GM19043 (cell line): ENCODE measurements around the gene PRKCA.
"Not testable (repeated sequence)": the region's sequence is repeated elsewhere in the genome, so short reads cannot be mapped to it uniquely, and the experiment has no call there.

Experiments
- ATAC-seq: cut with Tn5 transposase; IDR thresholded peaks from one replicate; pipeline ENCODE4 v1.9.1; 2021; ENCODE audit warnings: low read depth; ENCODE audit not compliant: unreplicated experiment

Gene PRKCA

DNA sequence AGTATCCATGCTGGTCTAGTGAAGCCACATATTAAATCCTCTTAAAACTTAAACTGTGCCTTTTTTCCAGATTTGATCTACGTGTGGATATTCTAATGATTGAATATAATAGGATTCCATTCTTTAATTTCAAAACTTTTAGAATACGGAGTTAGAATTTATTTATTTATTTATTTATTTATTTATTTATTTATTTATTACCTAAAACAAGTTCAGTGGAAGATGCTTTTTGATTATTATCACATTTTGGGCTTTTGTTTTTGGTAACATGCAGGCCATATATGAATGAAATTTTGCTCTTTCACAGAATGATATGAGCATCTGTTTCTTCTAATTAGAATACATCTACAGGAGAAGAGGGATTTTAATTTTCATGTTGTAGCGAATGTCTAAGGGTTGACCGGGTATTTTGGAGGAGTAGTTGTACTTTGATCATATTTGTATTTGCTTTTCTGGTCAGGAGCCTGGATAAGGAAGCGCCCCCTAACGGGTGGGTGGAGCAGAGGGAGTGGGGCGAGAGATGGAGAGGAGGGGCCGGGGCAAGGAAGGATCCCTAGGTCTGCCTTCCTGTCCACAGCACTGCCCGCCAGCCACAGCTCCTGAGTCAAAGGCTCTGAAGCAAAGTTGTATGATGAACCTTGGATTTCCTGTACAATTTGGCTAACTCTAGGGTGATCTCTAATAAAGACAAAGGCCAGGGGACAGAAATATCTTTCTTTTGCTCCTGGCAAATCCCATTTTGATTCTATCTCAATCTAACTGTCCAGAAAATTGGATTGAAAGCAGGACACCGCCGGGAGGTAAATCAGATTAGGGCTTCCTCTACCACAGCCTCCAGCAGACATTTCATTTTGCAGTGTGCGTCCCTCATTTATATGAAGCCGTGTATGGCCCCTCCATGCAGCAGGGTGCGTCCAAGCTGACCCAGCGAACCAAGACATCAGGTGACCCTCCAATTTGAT is 149.1 kb downstream of the PRKCA start:
- no peak for ATAC-seq

DNA sequence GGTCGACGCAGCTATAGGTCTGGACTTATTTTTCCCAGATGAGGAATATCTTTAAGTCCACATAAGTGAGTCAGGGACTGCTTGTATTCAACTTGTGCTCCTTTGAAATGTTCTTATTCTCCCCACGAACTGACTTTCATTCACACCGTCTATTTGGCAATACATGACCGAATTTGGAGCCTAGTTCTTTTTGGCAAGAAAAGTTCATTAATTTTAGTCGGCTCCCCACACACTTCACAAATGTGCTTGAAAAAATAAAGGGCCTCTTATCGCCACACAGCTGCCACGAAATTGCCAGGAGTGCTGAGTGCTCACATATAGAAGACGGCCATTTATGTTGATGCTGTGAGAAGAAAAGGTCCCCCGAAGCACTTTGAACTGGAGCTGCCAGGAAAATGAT is 152.6 kb downstream of the PRKCA start:
- no peak for ATAC-seq

- not testable (repeated sequence) for ATAC-seq
These were observed 155.1 kb downstream of the PRKCA start for GRCh38 chr17:66457499-66457898.

- ATAC-seq: no peak
These were observed 156.4 kb downstream of the PRKCA start for GRCh38 chr17:66458782-66459181.

- no peak for ATAC-seq
These were observed 157.4 kb downstream of the PRKCA start for GRCh38 chr17:66459811-66460270.

DNA sequence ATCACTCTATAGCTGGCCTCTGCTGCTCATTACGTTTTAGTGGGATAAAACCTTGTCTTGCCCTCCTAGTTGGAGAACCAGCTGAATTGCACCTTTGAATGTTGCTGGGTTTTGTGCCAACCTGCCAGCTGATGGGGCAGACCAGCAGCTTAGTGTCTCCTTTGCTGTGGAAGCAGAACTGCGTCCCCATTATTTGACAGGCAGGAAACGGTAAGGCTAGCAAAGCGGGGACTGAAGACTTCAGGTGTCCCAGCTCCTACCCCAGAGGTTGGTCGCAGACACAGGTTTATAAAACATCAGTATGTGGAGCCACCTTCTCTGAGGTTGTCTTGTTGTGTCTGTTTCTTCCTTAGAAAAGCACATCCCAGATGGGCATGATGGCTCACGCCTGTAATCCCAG is 158.1 kb downstream of the PRKCA start:
- no peak for ATAC-seq

- no peak for ATAC-seq
These were observed 159.1 kb downstream of the PRKCA start for GRCh38 chr17:66461343-66461995.

DNA sequence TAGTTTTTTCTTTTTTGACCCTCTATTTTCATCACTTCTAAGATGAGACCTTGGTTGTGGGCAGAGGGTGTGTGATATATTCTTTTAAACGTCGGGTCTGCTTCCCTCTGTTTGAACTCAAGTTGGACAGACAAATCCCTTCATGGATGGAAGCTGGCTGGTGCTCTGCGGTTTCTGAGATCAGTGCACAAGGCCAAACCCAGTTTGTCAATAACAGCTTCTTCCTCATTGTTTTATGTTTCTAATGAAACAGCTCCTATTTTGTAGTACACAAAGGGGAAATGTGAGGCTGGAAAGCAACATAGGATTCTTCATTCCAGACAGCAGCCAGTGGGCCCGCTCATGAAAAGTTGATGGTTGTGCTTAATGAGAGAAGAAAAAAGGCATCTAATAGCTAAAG is 159.6 kb downstream of the PRKCA start:
- no peak for ATAC-seq

GRCh38 chr17:66464921-66465320 is 162.5 kb downstream of the PRKCA start:
- ATAC-seq: no peak

- ATAC-seq: no peak
These were observed 163.3 kb downstream of the PRKCA start for GRCh38 chr17:66465701-66466100.

DNA sequence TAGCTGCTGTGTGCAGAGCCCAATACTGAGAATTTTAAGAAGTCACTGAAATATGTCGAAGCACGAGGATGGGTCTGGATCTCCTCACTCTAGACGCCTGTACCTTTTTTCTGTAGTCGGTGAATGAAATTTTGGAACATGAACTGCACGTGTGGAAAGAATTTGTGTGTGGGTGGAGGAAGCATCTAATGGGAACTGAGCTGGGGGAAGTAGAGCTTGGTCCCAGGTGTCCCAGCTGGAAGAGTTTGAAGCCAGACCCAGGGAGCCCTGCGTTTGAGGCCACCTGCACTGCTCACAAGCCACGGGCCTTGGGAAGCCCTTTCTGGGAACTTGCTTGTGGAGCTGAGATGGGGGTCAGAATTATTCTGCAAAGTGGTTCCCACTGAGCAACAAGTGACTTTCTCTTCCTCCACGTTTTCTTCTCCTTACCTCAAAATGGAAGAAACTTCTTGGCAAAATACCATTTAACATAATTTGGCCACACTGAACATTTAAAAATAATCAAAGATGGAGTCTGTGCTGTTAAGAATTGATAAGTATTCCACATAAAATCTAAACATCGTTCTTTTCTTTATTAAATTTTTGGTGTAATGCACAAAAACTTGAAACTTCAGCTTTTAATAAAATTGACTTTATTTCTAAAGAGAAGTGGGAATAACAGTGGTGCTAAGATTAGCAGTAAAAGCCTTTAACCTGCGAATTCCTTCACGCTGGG is 163.8 kb downstream of the PRKCA start:
- ATAC-seq: no peak

DNA sequence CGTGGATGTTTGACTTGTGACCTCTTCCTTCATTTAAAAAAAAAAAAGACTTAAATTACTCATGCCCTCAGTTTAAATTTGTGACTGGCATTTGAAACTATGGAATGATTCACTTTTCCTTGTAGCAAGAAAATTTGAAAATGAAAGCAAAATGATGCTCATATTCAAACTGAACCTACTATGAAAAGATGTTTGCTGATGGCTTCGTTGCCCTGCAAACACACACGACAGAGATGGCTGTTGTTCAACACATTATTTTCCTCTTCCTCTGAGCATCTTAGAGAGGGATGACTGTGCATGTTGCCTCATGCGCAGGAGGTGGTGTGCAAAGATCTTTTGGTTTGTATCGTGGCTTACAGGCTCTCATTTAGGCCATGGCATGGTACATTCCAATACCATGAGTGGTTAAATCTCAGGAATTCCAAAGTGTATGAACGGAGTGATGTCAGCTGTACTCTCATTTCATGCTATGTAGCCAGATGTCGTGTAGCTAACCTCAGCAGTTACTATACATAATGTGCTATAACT is 164.5 kb downstream of the PRKCA start:
- ATAC-seq: no peak

- no peak for ATAC-seq
These were observed 165.4 kb downstream of the PRKCA start for GRCh38 chr17:66467766-66468165.

DNA sequence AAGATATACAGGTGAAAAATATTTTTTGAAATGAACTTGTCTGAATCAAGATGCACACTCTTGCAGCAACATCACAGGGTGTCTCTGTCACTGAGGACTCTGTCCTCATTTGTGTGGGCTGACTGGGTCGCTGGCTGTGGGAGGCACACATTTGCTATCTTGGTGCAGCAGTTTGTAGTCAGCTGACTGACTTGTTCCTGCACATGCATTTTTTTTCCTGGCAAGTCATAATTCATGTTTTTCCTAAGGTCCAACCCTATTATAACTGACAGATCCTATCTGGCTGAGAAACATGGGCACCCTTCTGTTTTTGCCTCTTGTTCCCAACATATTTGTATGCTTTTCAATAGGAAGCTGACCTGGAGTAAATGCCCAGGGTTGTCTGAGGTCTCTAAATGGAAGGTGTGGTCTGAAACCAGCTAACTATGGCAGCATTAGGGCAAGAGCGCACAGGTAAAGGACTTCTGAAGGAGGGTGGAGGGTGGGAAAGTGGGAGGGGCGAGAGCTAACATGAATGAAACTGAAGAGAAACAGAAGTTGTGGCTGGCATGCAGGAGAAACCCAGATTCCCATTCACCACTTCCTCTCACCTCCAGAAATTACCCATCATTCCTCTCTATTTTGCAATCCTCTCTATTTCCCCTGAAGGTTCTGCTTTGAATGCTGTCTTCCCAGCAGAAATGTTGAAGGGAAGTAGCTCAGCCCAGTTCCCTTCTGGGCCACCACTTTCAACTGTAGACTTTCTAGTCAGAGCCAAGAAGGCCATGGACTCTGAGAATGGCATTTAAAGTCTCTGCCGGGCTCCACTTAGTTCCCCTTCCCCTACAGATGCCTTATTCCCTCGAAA is 166.1 kb downstream of the PRKCA start:
- ATAC-seq: no peak

DNA sequence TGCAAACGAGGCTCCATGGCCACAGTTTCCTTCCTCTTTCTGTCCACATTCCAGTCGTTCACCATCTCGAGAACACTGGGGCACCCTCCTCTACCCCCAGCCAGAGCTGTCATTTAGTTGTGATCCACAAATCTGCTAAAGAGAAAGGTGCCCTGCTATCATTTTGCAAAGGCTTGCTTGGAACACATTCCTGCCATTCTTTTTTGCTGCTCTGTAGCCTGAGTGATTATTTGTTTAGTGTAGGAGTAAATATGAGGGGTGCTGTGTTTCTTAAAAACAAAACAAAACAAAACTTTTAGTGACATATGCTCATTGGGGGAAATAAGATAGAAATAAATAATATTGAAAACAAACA is 166.7 kb downstream of the PRKCA start:
- no peak for ATAC-seq

DNA sequence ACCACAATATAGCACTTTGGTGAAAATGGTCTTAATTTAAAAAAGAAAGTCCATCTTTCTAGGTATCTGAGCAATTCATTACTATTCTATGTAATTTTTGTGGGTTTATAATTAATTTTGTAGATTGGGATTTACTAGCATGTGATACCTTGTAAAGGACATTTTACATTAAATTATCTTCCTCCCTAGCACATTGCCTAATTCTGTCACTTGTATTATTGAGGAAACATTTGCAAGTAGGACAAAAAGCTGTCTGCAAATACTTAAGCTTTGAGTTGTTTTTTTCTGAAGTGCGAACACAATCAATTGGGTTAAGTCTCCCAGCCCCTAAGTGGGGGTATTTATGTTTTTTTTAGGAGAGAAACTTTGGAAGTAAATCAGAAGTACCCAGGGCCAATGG is 167.0 kb downstream of the PRKCA start:
- no peak for ATAC-seq

GRCh38 chr17:66469890-66470289 is 167.5 kb downstream of the PRKCA start:
- ATAC-seq: no peak

DNA sequence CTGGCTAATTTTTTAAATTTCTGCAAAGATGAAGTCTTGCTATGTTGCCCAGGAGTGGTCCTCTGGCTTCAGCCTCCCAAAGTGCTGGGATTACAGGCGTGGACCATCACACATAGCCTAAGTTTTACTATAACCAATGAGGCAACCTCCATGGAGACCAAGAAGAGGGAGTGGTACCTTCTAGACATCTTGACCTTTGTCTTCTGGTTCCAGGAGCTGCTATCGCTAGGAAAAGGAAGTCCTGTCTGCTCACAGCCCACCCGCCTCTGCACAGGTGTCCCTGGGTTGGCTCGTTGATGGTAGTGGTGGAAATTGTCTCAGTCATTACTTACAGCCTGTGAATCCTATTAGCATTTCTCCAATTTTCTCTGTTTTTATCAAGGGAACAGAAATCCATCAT is 169.7 kb downstream of the PRKCA start:
- ATAC-seq: no peak

DNA sequence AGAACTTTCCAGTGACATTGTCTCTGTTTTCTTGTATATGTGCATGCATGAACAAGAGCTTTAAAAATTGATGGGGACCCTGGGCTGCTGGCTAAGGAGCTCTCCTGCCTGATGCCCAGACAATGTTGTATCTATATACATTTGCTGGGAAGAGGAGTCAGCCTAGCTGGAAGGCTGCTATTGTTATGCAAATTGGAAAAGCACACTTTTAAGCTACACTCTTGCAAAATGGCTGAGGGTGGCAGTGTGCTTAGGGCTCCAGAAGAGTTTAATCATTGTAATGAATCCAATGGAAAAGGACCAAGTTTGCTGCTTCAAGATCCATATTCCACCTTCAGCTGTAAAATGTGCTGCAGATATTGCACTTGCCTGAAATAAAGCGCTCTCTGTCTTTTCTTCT is 171.8 kb downstream of the PRKCA start:
- ATAC-seq: no peak

DNA sequence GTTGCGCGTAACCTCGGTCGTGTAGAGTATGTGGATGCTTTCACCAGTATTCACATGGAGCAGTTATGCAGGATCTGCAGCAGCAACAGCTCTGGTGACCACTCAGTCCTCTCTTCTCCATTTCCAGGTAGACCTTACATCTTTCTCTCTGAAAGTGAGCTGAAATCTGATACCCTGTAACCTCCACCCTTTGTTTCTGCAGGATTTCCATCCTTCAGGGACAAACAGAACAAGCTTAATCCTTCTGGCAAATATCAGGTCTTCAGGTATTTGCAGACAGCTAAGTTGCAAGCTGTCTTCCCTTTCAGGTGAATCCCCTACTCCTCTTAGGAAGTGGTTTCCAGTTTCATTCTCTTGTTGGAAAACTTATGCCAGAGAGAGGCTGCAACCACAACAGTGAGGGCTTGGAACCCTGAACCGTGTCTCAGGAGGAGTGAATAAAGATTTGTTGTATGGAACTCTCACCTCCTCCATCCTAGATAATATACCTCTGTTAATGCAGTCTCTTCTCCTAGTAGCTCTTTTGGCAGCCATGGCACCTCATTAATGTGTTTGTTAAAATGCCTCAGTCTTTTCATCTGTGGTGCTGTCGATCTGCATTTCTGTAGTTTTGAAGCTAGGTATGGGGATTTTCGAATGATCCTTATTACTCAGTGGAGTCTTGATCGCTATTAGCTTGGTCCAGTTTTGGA is 172.5 kb downstream of the PRKCA start:
- ATAC-seq: no peak
